Measurements from ENCODE around the gene RPRD1B.

DNA sequence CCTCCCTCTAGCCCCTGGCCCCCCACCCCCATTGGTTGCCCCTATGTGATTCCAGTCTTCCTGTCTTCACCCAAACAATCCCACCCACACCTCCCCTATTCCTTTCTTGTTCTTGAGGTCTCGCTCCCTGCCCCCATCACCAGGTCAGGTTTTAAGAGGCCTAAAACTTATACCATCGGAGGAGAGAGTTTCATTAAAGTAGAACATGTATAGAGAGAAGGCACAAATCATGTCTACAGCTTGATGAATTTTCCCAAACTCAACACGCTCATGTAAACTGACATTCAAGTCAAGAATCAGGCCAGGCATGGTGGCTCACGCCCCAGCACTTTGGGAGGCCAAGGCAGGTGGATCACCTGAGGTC, 87.1 kb downstream of the RPRD1B start:
- TF ChIP-seq, protein P1, sequence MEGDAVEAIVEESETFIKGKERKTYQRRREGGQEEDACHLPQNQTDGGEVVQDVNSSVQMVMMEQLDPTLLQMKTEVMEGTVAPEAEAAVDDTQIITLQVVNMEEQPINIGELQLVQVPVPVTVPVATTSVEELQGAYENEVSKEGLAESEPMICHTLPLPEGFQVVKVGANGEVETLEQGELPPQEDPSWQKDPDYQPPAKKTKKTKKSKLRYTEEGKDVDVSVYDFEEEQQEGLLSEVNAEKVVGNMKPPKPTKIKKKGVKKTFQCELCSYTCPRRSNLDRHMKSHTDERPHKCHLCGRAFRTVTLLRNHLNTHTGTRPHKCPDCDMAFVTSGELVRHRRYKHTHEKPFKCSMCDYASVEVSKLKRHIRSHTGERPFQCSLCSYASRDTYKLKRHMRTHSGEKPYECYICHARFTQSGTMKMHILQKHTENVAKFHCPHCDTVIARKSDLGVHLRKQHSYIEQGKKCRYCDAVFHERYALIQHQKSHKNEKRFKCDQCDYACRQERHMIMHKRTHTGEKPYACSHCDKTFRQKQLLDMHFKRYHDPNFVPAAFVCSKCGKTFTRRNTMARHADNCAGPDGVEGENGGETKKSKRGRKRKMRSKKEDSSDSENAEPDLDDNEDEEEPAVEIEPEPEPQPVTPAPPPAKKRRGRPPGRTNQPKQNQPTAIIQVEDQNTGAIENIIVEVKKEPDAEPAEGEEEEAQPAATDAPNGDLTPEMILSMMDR (IDR thresholded peaks at IDR 0.05), result no peak
- no peak for TF ChIP-seq POLR2A (IDR thresholded peaks at IDR 0.05)

All from esophagus squamous epithelium (tissue), 4 donors.